HCT116 (cell line): ENCODE measurements around the gene LRP1B.

Experiments
- CTCF ChIP-seq, 3 experiments: fragments of 200-600 bp in 1 of 3; sonication (generic) in 1 of 3; IDR thresholded peaks in 2 of 3; conservative IDR thresholded peaks in 1 of 3; 2 replicates each; pipeline ENCODE4 v1.5.1; 2012 to 2017; ENCODE audit warnings: low read depth in 2 of 3, low read length in 2 of 3, antibody characterized with exemption in 1 of 3, borderline replicate concordance in 1 of 3, control low read depth in 1 of 3, mild to moderate bottlenecking in 1 of 3, mixed read lengths in 1 of 3, mixed run types in 1 of 3, moderate library complexity in 1 of 3; ENCODE audit not compliant: insufficient read depth in 1 of 3
- EZH2 ChIP-seq: fragments of 200-600 bp; sonication (generic); IDR thresholded peaks from 2 replicates; pipeline ENCODE4 v1.6.1; 2017; ENCODE audit warnings: antibody characterized with exemption, mixed run types
- MAX ChIP-seq: IDR thresholded peaks from 2 replicates; pipeline ENCODE4 v1.6.1; 2012
- POLR2A ChIP-seq: IDR thresholded peaks from 2 replicates; pipeline ENCODE4 v1.7.0; 2011; ENCODE audit warnings: borderline replicate concordance; ENCODE audit not compliant: insufficient read depth, insufficient read length; ENCODE audit errors: extremely low read depth
- POLR2AphosphoS5 ChIP-seq: IDR thresholded peaks from 2 replicates; pipeline ENCODE4 v1.6.1; 2011; ENCODE audit warnings: mild to moderate bottlenecking, low read depth, low read length, moderate library complexity
- RAD21 ChIP-seq: IDR thresholded peaks from 2 replicates; pipeline ENCODE4 v1.6.1; 2012; ENCODE audit warnings: low read depth, mild to moderate bottlenecking
- REST ChIP-seq: IDR thresholded peaks from 2 replicates; pipeline ENCODE4 v1.6.1; 2012; ENCODE audit warnings: low read depth
- ZBTB33 ChIP-seq: IDR thresholded peaks from 2 replicates; pipeline ENCODE4 v1.6.1; 2011; ENCODE audit warnings: mild to moderate bottlenecking, low read length, moderate library complexity; ENCODE audit not compliant: insufficient replicate concordance; ENCODE audit errors: extremely low read depth
- ZNF274 ChIP-seq: fragments of 200-500 bp; sonication (Bioruptor generic); IDR thresholded peaks from 2 replicates; pipeline ENCODE4 v1.6.1; 2014; ENCODE audit warnings: mild to moderate bottlenecking, low read depth, low read length, inconsistent platforms

- TF ChIP-seq CTCF (IDR thresholded peaks at IDR 0.05 in 2 of 3, conservative IDR thresholded peaks at IDR 0.05 in 1 of 3; ENCODE audit: borderline replicate concordance in 1 of 3, insufficient read depth in 1 of 3, low read depth in 2 of 3, low read length in 2 of 3) (no peak), POLR2A (no peak), POLR2AphosphoS5 (no peak), REST (no peak), MAX (no peak), EZH2 (no peak), ZNF274 (no peak), ZBTB33 (no peak), RAD21 (no peak)
Observed at GRCh38 chr2:140929849-140930248, 1201.0 kb downstream of the LRP1B start.
